ENCODE data around the gene HRAS. TPM values are rescaled to one million over a fixed set of nuclear protein-coding genes. Genes with fewer than 3 reads are reported as not detected.

The HRAS gene
- total RNA-seq, 3 donors from 2014 or later (not counting 1 experiment from before 2014, with no cell fraction given), result 27.6 to 35.0 (median 30.6) TPM

DNA sequence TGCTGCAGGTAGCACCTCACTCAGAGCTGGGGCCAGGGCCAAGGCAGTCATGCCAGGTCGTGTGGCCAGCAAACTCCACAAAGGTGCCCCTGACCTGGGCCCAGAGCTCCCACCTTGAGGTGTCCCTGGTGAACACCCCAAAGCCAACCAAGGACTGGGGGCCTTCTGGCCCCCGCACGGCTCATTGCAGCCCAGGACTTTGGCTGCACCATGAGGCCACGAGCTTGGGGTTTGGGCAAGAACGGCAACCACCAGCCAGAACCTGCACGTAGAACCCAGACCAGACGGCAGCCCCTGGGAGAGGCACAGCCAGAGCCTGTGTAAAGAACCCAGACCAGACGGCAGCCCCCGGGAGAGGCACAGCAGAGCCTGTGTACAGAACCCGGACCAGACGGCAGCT is 9.8 kb upstream of the HRAS start:
- no peaks in the 10 kb centered on the region for H3K36me3 Mint-ChIP-seq
- WGBS (ENCODE audit: insufficient coverage), result 90% methylated on average over 11 of the region's 11 CpGs
- intact Hi-C loops (cut with micrococcal nuclease), result no loop called here
- H3K4me3 Mint-ChIP-seq, result no peak overlapping the region
- DNase-seq (no peak), ATAC-seq (no peak)
- Histone ChIP-seq H3K4me3 (ENCODE audit: low read length) (no peak overlapping the region), H3K27ac (ENCODE audit: low read length) (no peak overlapping the region), H3K36me3 (ENCODE audit: control insufficient read depth, insufficient read depth, low read length) (no peaks in the 10 kb centered on the region), H3K27me3 (ENCODE audit: control insufficient read depth, insufficient read depth, low read length) (no peaks in the 10 kb centered on the region), H3K4me1 (ENCODE audit: control insufficient read depth, insufficient read depth, low read length) (no peaks in the 10 kb centered on the region), H3K9me3 (ENCODE audit: control insufficient read depth, insufficient read depth, low read length) (no peaks in the 10 kb centered on the region)
- H3K4me1 Mint-ChIP-seq, result no peaks in the 10 kb centered on the region
- no peaks in the 10 kb centered on the region for H3K9me3 Mint-ChIP-seq
- H3K27ac Mint-ChIP-seq, result no peak overlapping the region
- H3K27me3 Mint-ChIP-seq (ENCODE audit: low read depth in 2 of 2), result no peaks in the 10 kb centered on the region
- no peak for TF ChIP-seq CTCF (IDR thresholded peaks at IDR 0.05)

GRCh38 chr11:544817-545166 is 9.4 kb upstream of the HRAS start:
- Histone ChIP-seq H3K4me1 (ENCODE audit: control insufficient read depth, insufficient read depth, low read length) (no peaks in the 10 kb centered on the region), H3K27me3 (ENCODE audit: control insufficient read depth, insufficient read depth, low read length) (no peaks in the 10 kb centered on the region), H3K4me3 (ENCODE audit: low read length) (no peak overlapping the region), H3K36me3 (ENCODE audit: control insufficient read depth, insufficient read depth, low read length) (no peaks in the 10 kb centered on the region), H3K27ac (ENCODE audit: low read length) (no peak overlapping the region), H3K9me3 (ENCODE audit: control insufficient read depth, insufficient read depth, low read length) (no peaks in the 10 kb centered on the region)
- no peak for ATAC-seq
- 80% methylated on average over 5 of the region's 5 CpGs for WGBS (ENCODE audit: insufficient coverage)
- Mint-ChIP-seq H3K27ac (no peak overlapping the region), H3K4me1 (no peaks in the 10 kb centered on the region), H3K4me3 (no peak overlapping the region), H3K36me3 (no peaks in the 10 kb centered on the region), H3K9me3 (no peaks in the 10 kb centered on the region), H3K27me3 (ENCODE audit: low read depth in 2 of 2) (no peaks in the 10 kb centered on the region)
- no peak for DNase-seq
- TF ChIP-seq CTCF (IDR thresholded peaks at IDR 0.05), result no peak
- intact Hi-C loops (cut with micrococcal nuclease), result no loop called here

DNA sequence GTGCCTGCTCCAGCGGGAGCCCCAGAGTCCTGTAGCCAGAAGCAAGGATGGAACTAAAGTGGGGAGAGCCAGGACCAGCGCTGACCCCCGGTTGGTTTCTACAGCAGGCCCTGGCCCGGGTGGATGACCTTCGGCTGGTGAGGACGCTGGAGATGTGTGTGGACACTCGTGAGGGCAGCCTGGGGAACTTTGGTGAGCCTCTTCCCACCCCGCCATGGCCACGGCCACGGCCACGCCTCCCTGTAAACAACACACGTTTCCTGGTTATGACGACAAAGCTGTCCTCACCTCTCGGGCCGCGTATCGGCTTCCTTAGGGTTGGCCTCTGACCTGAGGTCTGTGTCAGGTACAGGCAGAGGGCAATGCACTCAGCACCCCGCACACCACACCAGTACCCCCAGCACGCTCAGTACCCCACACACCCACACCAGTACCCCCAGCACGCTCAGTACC is 6.1 kb upstream of the HRAS start:
- Histone ChIP-seq H3K27me3 (ENCODE audit: control insufficient read depth, insufficient read depth, low read length) (no peaks in the 10 kb centered on the region), H3K36me3 (ENCODE audit: control insufficient read depth, insufficient read depth, low read length) (no peaks in the 10 kb centered on the region), H3K27ac (ENCODE audit: low read length) (no peak overlapping the region), H3K4me3 (ENCODE audit: low read length) (no peak overlapping the region), H3K9me3 (ENCODE audit: control insufficient read depth, insufficient read depth, low read length) (no peaks in the 10 kb centered on the region), H3K4me1 (ENCODE audit: control insufficient read depth, insufficient read depth, low read length) (peaks cover 21% of the 10 kb centered on the region)
- Mint-ChIP-seq H3K27me3 (ENCODE audit: low read depth in 2 of 2) (no peaks in the 10 kb centered on the region), H3K27ac (no peak overlapping the region), H3K9me3 (no peaks in the 10 kb centered on the region), H3K4me3 (no peak overlapping the region), H3K36me3 (no peaks in the 10 kb centered on the region), H3K4me1 (peaks cover 0 to 13% of the 10 kb centered on the region in 2 donors)
- TF ChIP-seq CTCF (IDR thresholded peaks at IDR 0.05), result no peak
- 91% methylated on average over 18 of the region's 20 CpGs for WGBS (ENCODE audit: insufficient coverage)
- intact Hi-C loops (cut with micrococcal nuclease), result no loop called here
- DNase-seq, result no peak
- ATAC-seq, result no peak

All from natural killer cell (primary cell).